ENCODE data around the gene PSMC6. TPM values are rescaled to one million over a fixed set of nuclear protein-coding genes. Genes with fewer than 3 reads are reported as not detected.

The PSMC6 gene
- total and polyA plus RNA-seq, 2 of the 13 experiments (the other 11 are each of a cell fraction or from before 2014, with no cell fraction given), result 90.0 to 210 TPM

DNA sequence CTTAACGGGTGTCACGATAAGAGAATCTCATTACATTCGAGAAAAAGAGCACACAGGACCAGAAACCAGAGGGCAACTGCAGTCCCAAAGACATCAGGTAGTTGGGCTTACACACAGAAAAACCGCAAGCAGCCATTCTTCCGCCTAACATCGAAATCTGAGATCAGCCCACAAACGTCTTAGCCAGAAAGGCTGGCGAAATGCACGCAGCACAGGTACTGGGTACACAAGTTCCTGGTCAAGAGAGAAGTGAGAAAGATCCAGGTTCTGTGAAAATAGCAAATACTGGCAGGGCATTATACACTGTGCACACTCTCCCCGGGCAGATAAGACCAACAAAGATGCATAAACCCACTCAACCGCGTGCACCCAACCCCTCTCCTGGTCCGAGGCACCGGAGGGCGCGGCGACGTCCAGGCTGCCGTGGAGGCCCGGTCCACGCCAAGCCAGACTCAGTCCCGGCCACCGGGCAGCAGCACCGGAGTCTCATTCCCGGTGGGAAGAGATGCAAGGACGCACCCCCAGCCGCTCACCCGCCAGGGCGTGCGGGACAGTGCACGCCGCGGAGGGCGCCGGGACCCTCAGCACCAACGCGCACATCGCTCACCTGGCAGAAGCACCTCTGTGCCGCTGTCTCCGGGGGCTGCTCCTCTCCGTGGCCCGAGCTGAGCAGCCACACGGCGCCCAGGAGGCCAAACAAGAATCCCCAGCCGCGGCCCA is 12.1 kb upstream of the PSMC6 start (continued):
- TF ChIP-seq, protein P1, sequence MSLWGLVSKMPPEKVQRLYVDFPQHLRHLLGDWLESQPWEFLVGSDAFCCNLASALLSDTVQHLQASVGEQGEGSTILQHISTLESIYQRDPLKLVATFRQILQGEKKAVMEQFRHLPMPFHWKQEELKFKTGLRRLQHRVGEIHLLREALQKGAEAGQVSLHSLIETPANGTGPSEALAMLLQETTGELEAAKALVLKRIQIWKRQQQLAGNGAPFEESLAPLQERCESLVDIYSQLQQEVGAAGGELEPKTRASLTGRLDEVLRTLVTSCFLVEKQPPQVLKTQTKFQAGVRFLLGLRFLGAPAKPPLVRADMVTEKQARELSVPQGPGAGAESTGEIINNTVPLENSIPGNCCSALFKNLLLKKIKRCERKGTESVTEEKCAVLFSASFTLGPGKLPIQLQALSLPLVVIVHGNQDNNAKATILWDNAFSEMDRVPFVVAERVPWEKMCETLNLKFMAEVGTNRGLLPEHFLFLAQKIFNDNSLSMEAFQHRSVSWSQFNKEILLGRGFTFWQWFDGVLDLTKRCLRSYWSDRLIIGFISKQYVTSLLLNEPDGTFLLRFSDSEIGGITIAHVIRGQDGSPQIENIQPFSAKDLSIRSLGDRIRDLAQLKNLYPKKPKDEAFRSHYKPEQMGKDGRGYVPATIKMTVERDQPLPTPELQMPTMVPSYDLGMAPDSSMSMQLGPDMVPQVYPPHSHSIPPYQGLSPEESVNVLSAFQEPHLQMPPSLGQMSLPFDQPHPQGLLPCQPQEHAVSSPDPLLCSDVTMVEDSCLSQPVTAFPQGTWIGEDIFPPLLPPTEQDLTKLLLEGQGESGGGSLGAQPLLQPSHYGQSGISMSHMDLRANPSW (CRISPR knock-in tag; IDR thresholded peaks at IDR 0.05; ENCODE audit: borderline replicate concordance), result no peak
- TF ChIP-seq THYN1 (CRISPR knock-in tag; IDR thresholded peaks at IDR 0.05; ENCODE audit: borderline replicate concordance, low read depth) (no peak), TCF7L2 (IDR thresholded peaks at IDR 0.05; ENCODE audit: low read depth, low read length) (no peak), ZNF713 (CRISPR knock-in tag; IDR thresholded peaks at IDR 0.05) (no peak), ATF7-NPFF (CRISPR knock-in tag; IDR thresholded peaks at IDR 0.05; ENCODE audit: low read depth) (no peak), HNF4G (IDR thresholded peaks at IDR 0.05; ENCODE audit: borderline replicate concordance, low read depth, low read length) (no peak), HNF4G (CRISPR knock-in tag; IDR thresholded peaks at IDR 0.05; ENCODE audit: borderline replicate concordance, low read depth) (no peak), TBL1XR1 (IDR thresholded peaks at IDR 0.05; ENCODE audit: borderline replicate concordance, low read length, partially characterized antibody) (no peak), GFI1 (CRISPR knock-in tag; IDR thresholded peaks at IDR 0.05; ENCODE audit: borderline replicate concordance) (no peak), ZNF235 (CRISPR knock-in tag; IDR thresholded peaks at IDR 0.05; ENCODE audit: borderline replicate concordance) (no peak), ZBTB38 (CRISPR knock-in tag; IDR thresholded peaks at IDR 0.05) (0 out of 2 replicates have a peak, but pooled peaks have one; percentile 13), RORA (CRISPR knock-in tag; IDR thresholded peaks at IDR 0.05) (no peak), NFKBIZ (CRISPR knock-in tag; IDR thresholded peaks at IDR 0.05) (no peak), MED13 (CRISPR knock-in tag; IDR thresholded peaks at IDR 0.05) (no peak), ZNF446 (CRISPR knock-in tag; IDR thresholded peaks at IDR 0.05) (no peak)
- TF ChIP-seq, protein P2, sequence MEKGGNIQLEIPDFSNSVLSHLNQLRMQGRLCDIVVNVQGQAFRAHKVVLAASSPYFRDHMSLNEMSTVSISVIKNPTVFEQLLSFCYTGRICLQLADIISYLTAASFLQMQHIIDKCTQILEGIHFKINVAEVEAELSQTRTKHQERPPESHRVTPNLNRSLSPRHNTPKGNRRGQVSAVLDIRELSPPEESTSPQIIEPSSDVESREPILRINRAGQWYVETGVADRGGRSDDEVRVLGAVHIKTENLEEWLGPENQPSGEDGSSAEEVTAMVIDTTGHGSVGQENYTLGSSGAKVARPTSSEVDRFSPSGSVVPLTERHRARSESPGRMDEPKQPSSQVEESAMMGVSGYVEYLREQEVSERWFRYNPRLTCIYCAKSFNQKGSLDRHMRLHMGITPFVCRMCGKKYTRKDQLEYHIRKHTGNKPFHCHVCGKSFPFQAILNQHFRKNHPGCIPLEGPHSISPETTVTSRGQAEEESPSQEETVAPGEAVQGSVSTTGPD (CRISPR knock-in tag; IDR thresholded peaks at IDR 0.05), result no peak
- TF ChIP-seq, protein P3, sequence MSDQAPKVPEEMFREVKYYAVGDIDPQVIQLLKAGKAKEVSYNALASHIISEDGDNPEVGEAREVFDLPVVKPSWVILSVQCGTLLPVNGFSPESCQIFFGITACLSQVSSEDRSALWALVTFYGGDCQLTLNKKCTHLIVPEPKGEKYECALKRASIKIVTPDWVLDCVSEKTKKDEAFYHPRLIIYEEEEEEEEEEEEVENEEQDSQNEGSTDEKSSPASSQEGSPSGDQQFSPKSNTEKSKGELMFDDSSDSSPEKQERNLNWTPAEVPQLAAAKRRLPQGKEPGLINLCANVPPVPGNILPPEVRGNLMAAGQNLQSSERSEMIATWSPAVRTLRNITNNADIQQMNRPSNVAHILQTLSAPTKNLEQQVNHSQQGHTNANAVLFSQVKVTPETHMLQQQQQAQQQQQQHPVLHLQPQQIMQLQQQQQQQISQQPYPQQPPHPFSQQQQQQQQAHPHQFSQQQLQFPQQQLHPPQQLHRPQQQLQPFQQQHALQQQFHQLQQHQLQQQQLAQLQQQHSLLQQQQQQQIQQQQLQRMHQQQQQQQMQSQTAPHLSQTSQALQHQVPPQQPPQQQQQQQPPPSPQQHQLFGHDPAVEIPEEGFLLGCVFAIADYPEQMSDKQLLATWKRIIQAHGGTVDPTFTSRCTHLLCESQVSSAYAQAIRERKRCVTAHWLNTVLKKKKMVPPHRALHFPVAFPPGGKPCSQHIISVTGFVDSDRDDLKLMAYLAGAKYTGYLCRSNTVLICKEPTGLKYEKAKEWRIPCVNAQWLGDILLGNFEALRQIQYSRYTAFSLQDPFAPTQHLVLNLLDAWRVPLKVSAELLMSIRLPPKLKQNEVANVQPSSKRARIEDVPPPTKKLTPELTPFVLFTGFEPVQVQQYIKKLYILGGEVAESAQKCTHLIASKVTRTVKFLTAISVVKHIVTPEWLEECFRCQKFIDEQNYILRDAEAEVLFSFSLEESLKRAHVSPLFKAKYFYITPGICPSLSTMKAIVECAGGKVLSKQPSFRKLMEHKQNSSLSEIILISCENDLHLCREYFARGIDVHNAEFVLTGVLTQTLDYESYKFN (CRISPR knock-in tag; conservative IDR thresholded peaks at IDR 0.05), result no peak
- TF ChIP-seq, protein P4, sequence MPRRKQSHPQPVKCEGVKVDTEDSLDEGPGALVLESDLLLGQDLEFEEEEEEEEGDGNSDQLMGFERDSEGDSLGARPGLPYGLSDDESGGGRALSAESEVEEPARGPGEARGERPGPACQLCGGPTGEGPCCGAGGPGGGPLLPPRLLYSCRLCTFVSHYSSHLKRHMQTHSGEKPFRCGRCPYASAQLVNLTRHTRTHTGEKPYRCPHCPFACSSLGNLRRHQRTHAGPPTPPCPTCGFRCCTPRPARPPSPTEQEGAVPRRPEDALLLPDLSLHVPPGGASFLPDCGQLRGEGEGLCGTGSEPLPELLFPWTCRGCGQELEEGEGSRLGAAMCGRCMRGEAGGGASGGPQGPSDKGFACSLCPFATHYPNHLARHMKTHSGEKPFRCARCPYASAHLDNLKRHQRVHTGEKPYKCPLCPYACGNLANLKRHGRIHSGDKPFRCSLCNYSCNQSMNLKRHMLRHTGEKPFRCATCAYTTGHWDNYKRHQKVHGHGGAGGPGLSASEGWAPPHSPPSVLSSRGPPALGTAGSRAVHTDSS (CRISPR knock-in tag; conservative IDR thresholded peaks at IDR 0.05), result no peak

Data from HepG2 (cell line).